HUDEP-2 (cell line): ENCODE data around the gene D2HGDH.
"Not testable (repeated sequence)": the region's sequence is repeated elsewhere in the genome, so short reads cannot be mapped to it uniquely, and the experiment has no call there.

Source experiments
- DNase-seq, 76 experiments: peaks; one replicate each; lab custom pipeline; 2025; ENCODE audit not compliant: unreplicated experiment in 76 of 76; lab: John Stamatoyannopoulos, UW

The D2HGDH gene

GRCh38 chr2:241724975-241725870, 9.2 kb upstream of the D2HGDH start:
- DNase-seq = no peak

GRCh38 chr2:241726459-241726858, 8.0 kb upstream of the D2HGDH start:
- DNase-seq = no peak

GRCh38 chr2:241728000-241728399, 6.4 kb upstream of the D2HGDH start:
- DNase-seq = no peak

GRCh38 chr2:241728627-241729026, 5.8 kb upstream of the D2HGDH start:
- no peak for DNase-seq

- DNase-seq = no peak
Measured at GRCh38 chr2:241729868-241730267, 4.6 kb upstream of the D2HGDH start.

- DNase-seq = peak in 23 of 76 experiments; percentile 1 to 39 (median 16)
Measured at GRCh38 chr2:241730671-241731293, 3.6 kb upstream of the D2HGDH start.

- DNase-seq = peak in 46 of 76 experiments; percentile 0 to 72 (median 37)
Measured at GRCh38 chr2:241732513-241733186, 1.8 kb upstream of the D2HGDH start.

- DNase-seq = peak in 1 of 76 experiments; percentile 28
Measured at GRCh38 chr2:241733391-241734207, 831 bp upstream of the D2HGDH start.

GRCh38 chr2:241734208-241734466, 293 bp upstream of the D2HGDH start:
- no peak for DNase-seq

GRCh38 chr2:241736111-241736510, 1.7 kb downstream of the D2HGDH start:
- DNase-seq = no peak

- DNase-seq = no peak
Measured at GRCh38 chr2:241738040-241738686, 3.7 kb downstream of the D2HGDH start.

GRCh38 chr2:241739177-241739576, 4.7 kb downstream of the D2HGDH start:
- no peak for DNase-seq

- DNase-seq = no peak
Measured at GRCh38 chr2:241739651-241740050, 5.2 kb downstream of the D2HGDH start.

- peak in 65 of 76 experiments; percentile 13 to 81 (median 37) for DNase-seq
Measured at GRCh38 chr2:241741016-241741415, 6.6 kb downstream of the D2HGDH start.

- no peak for DNase-seq
Measured at GRCh38 chr2:241742320-241742939, 8.0 kb downstream of the D2HGDH start.

- not testable (repeated sequence) for DNase-seq
Measured at GRCh38 chr2:241743008-241743407, 8.6 kb downstream of the D2HGDH start.

GRCh38 chr2:241743620-241744019, 9.2 kb downstream of the D2HGDH start:
- no peak for DNase-seq

- no peak for DNase-seq
Measured at GRCh38 chr2:241744028-241744754, 9.8 kb downstream of the D2HGDH start.

GRCh38 chr2:241745276-241745675, 10.8 kb downstream of the D2HGDH start:
- DNase-seq = no peak
